Fibroblast of pulmonary artery (primary cell): ENCODE measurements around the gene SORCS2.

ENCODE experiments used
- DNase-seq: peaks from one replicate; pipeline ENCODE4 v3.0.0-alpha.2; 2010; ENCODE audit warnings: low read depth
- H3K4me3 ChIP-seq: replicated peaks from 2 replicates; pipeline ENCODE4 v1.5.1; 2011; ENCODE audit warnings: low read depth, mild to moderate bottlenecking, control low read depth, low read length, moderate library complexity
- CTCF ChIP-seq: IDR thresholded peaks from 2 replicates; pipeline ENCODE4 v1.5.1; 2011; ENCODE audit warnings: mild to moderate bottlenecking, control low read depth, low read length, inconsistent platforms; ENCODE audit errors: missing control alignments

SORCS2 gene

DNA sequence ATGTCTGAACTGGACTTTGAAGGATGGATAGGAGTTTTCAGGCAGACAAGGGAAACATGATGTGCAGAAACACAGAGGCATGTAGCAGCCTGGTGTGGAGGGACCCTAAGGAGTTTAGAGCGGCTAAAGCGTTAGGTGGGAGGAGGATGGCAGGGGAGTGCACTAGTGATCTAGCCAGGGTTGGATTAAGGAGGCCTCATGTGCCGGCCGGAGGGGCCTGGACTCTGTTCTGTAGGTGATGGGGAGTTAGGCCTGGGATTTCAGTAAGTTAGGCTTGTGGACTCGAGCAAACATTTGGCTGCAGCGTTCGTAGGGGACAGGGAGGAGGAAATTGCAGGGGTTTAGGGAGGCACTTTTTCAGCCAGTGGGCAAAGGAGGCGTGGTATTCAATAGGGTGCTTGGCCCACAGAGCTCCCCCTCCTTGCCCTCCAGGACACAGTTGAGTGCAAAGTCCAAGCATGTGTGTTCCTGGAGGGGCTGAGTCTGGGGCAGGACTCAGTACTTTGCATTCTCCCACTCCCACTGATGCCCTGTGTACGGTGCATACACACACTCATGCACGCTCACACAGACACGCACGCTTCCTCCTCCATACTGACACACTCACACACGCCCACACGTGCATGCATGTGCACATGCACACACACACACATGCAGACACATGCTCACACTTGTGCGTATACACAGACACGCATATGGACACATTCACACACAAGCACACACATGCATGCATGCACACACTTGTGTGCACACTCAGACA is 223.8 kb downstream of the SORCS2 start:
- no peak overlapping the region for H3K4me3 ChIP-seq
- no peak for DNase-seq
- TF ChIP-seq CTCF, result no peak

- no peak for TF ChIP-seq CTCF
- DNase-seq, result no peak
- H3K4me3 ChIP-seq, result no peak overlapping the region
Measured at GRCh38 chr4:7416745-7417432, 224.6 kb downstream of the SORCS2 start.

- H3K4me3 ChIP-seq, result no peak overlapping the region
- no peak for DNase-seq
- TF ChIP-seq CTCF, result no peak
Measured at GRCh38 chr4:7417639-7418038, 225.3 kb downstream of the SORCS2 start.

- TF ChIP-seq CTCF, result no peak
- no peak overlapping the region for H3K4me3 ChIP-seq
- no peak for DNase-seq
Measured at GRCh38 chr4:7418131-7418943, 226.0 kb downstream of the SORCS2 start.

DNA sequence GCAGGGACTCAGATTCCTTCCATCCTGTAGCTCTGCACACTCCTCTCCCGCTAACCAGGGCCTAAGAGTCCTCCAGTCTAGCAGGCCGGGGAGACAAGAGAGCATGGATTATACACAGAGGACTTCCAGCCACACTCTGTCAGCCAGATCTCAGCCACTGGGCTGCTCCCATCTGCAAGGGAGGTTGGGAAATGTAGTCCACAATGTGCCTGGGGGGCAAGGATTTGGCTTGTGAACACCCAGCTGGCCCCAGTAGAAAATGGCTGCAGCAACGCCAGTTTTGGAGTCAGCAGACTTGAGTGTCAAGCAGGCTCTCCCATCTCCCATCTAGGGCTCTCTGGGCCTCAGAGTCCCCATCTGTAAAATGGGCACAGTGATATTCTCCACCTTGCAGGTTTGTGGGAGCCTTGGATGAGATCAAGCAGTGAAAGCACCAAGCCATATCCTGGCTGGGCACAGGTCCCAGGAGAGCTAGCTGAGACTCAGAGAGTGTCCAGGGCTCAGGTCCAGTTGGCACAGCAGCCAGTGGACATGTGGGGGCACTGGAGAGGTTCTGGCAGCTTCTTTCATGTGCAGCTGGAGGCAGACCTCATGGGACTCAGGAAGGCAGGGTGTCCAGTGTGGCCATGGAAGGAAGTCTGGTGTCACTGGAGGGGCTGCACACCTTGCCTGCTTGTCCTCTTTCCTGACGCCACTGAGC is 227.8 kb downstream of the SORCS2 start:
- no peak for DNase-seq
- no peak overlapping the region for H3K4me3 ChIP-seq
- no peak for TF ChIP-seq CTCF

GRCh38 chr4:7420661-7421040 is 228.3 kb downstream of the SORCS2 start:
- no peak for DNase-seq
- H3K4me3 ChIP-seq, result no peak overlapping the region
- no peak for TF ChIP-seq CTCF
